NCI-H146 treated with DMSO at 0.1 percent for 48 hours (cell line): Measurements from ENCODE around the gene PIP.
"Not testable (repeated sequence)": the region's sequence is repeated elsewhere in the genome, so short reads cannot be mapped to it uniquely, and the experiment has no call there.

ENCODE experiments used
- DNase-seq: peaks from one replicate; lab custom pipeline; 2025; ENCODE audit not compliant: unreplicated experiment; lab: John Stamatoyannopoulos, UW

The PIP gene

GRCh38 chr7:143131781-143132180 lies at the start of gene PIP:
Gene PIP, plus strand, starts transcription at chr7:143132077. Its CDS starts 40 bp downstream, at chr7:143132117.
- DNase-seq: no peak

- DNase-seq: no peak
These were observed 46.8 kb upstream of the PIP start for GRCh38 chr7:143085109-143085508.

GRCh38 chr7:143085610-143086009 lies 46.3 kb upstream of the PIP start:
- not testable (repeated sequence) for DNase-seq

GRCh38 chr7:143088549-143089231 lies 43.2 kb upstream of the PIP start:
- not testable (repeated sequence) for DNase-seq

GRCh38 chr7:143096146-143096545 lies 35.7 kb upstream of the PIP start:
- no peak for DNase-seq

- not testable (repeated sequence) for DNase-seq
These were observed 32.3 kb upstream of the PIP start for GRCh38 chr7:143099579-143099978.

GRCh38 chr7:143104759-143105158 lies 27.1 kb upstream of the PIP start:
- no peak for DNase-seq

GRCh38 chr7:143108019-143108418 lies 23.9 kb upstream of the PIP start:
- not testable (repeated sequence) for DNase-seq

GRCh38 chr7:143117395-143117794 lies 14.5 kb upstream of the PIP start:
- DNase-seq: no peak

- DNase-seq: no peak
These were observed 11.0 kb upstream of the PIP start for GRCh38 chr7:143120691-143121405.

- not testable (repeated sequence) for DNase-seq
These were observed 8.6 kb upstream of the PIP start for GRCh38 chr7:143123326-143123725.

- DNase-seq: no peak
These were observed 5.7 kb upstream of the PIP start for GRCh38 chr7:143126146-143126545.

- DNase-seq: no peak
These were observed 2.8 kb upstream of the PIP start for GRCh38 chr7:143129051-143129450.

- DNase-seq: no peak
These were observed 2.4 kb upstream of the PIP start for GRCh38 chr7:143129477-143129876.

- DNase-seq: no peak
These were observed 1.3 kb upstream of the PIP start for GRCh38 chr7:143130541-143130940.

GRCh38 chr7:143147070-143147469 lies 15.2 kb downstream of the PIP start:
- DNase-seq: no peak

GRCh38 chr7:143148050-143148449 lies 16.2 kb downstream of the PIP start:
- no peak for DNase-seq

- DNase-seq: no peak
These were observed 16.8 kb downstream of the PIP start for GRCh38 chr7:143148651-143149050.

- not testable (repeated sequence) for DNase-seq
These were observed 18.8 kb downstream of the PIP start for GRCh38 chr7:143150696-143151095.

- not testable (repeated sequence) for DNase-seq
These were observed 26.7 kb downstream of the PIP start for GRCh38 chr7:143158617-143159016.

GRCh38 chr7:143171697-143172096 lies 39.8 kb downstream of the PIP start:
- DNase-seq: no peak

GRCh38 chr7:143172354-143172753 lies 40.5 kb downstream of the PIP start:
- DNase-seq: no peak

GRCh38 chr7:143176128-143176527 lies 44.3 kb downstream of the PIP start:
- no peak for DNase-seq
